GM19324 (cell line): Measurements from ENCODE around the gene JPH2.

ENCODE experiments used
- ATAC-seq: cut with Tn5 transposase; IDR thresholded peaks from one replicate; pipeline ENCODE4 v1.9.1; 2021; ENCODE audit warnings: mild to moderate bottlenecking, moderate library complexity; ENCODE audit not compliant: unreplicated experiment, low FRiP score

The JPH2 gene

GRCh38 chr20:44188752-44189151, 1.8 kb upstream of the JPH2 start:
- ATAC-seq: no peak

DNA sequence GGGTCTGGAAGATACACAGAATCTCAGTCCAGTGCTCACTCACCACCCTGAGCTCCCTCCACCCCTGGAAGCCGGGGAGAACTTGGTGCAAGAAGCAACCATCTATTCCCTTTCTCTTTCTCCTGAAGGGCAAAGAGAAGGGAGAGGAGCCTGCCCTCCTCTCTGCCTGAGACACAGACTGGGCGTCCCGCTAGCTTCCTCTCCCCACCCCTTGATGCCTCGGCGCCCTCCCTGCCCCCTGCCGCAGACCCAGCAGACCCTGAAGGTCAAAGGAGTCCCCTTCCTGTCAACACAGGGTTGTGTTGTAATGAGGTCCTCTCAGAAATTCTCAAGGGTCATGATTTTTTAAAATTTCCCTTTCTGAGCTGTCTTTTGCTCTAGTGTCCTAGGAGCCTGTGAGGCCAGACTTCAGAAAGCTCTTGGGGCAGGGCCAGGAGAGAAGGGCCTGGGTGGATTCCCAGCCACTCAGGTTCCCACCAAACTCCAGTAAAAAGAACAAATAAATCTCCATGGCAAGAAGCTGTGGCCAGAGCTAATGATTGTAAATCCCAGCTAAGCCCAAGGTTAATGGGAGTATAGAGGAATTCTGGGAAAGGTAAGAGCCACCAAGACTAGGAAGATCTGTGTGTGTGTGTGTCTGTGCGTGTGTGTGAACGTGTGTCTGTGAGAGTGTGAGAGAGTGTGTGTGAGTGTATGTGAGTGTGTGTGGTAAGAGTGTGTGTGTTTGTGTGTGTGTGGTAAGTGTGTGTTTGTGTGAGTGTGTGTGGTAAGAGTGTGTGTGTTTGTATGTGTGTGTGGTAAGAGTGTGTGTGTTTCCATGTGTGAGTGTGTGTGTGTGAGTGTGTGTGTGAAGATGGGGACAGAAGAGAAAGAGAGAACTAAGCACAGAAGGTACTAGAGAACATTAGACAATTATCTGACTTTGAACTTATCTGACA, 1.1 kb upstream of the JPH2 start:
- no peak for ATAC-seq

DNA sequence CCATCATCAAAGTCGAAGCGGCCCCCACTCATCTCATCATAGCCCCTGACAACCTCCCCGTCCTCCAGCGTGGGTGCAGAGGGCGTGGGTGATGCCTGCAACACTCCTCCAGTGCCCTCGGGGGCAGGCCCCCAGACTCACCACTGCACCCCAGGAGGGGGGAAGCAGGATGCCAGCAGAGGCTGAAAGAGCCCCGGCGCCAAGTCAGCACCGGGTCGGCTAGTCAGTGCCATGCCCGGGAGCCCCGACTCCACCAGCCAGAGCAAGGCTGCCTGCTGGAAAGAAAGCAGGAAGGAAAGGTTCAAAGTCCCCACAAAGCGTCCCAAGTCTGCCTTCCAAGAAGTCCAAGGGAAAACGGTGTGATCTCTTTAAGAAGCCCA, 324 bp downstream of the JPH2 start:
- ATAC-seq: no peak

DNA sequence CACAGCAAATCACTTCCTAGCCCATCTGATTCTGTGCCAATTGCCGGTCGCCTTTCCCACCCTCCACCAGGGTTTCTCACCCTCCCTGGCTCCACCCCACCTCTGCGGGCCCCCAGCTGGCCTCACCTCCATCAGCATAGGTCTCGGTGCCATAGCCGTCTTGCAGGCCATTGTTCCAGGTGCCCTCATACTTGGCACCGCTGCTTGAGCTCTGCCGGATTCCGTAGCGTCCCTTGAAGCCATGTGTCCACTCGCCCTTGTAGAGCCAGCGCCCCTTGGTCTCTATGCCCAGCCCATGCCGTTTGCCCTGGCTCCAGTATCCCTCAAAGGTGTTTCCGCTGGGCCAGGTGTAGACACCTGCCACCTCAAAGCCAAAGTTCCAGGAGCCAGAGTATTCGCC, 787 bp downstream of the JPH2 start:
- ATAC-seq: no peak

DNA sequence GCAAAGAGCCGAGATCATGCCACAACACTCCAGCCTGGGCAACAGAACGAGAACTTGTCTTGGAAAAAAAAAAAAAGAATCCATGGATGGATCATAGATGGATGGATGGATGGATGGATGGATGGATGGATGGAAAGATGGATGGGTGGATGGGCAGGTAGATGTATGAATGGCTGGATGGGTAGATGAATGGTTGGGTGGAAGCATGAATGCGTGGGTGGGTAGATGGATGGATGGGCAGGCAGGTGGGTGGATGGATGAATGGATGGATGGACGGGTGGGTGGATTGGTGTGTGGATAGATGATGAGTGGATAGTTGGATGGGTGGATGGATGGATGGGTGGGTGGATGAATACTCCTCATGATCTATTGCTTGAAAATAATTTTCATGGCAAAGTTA, 1.4 kb downstream of the JPH2 start:
- ATAC-seq: no peak

GRCh38 chr20:44183282-44183681, 3.7 kb downstream of the JPH2 start:
- ATAC-seq: no peak

- no peak for ATAC-seq
Observed at GRCh38 chr20:44182863-44183262, 4.1 kb downstream of the JPH2 start.

DNA sequence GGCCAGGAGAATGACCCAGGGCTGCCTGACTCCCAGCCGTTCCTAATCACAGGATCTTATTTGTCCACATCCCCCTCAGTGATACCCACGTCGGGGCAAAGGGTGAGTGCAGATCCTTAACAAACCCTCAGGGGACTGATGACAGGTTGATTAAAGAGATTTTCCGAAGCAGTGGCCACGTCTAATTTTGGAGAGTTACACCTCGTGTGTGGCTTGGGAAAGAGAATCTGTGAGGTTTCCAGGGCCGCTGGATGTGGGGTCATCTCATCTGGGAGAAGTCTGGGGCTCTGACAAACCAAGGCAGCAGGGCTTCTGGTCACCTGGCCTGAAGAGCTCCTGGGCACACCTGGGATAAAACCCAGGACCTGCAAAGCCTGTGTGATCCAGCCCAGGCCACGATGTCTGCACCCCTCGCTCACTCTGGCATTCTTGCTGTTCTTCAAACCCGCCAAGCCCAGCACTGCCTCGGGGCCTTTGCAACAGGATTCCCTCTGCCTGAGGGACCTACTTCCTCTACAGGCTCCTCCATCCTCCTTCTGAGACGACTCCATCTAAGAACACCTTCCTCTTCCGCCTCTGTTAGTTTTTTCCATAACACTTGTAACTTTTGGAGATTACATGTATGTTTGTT, 4.7 kb downstream of the JPH2 start:
- no peak for ATAC-seq

- ATAC-seq: no peak
Observed at GRCh38 chr20:44181611-44182010, 5.4 kb downstream of the JPH2 start.

DNA sequence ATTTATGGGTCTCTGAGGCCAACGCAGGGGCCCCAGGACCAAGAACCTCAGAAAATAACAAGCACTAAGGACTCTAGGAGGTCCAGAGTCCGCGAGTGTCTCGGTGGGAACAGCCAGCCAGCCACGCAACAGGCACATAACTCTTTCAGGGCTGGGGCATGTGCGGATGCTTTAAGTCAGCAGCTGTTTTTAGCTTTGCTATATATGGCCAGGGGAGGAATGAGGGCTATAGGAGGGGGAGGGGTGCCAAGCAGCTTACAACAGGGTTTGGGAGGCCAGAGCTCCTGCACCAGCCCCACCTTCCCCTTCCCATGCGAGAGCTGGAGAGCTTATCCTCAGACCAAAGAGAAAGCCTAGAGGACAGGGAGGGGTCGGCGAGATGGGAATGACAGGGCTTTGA, 6.2 kb downstream of the JPH2 start:
- ATAC-seq: no peak

DNA sequence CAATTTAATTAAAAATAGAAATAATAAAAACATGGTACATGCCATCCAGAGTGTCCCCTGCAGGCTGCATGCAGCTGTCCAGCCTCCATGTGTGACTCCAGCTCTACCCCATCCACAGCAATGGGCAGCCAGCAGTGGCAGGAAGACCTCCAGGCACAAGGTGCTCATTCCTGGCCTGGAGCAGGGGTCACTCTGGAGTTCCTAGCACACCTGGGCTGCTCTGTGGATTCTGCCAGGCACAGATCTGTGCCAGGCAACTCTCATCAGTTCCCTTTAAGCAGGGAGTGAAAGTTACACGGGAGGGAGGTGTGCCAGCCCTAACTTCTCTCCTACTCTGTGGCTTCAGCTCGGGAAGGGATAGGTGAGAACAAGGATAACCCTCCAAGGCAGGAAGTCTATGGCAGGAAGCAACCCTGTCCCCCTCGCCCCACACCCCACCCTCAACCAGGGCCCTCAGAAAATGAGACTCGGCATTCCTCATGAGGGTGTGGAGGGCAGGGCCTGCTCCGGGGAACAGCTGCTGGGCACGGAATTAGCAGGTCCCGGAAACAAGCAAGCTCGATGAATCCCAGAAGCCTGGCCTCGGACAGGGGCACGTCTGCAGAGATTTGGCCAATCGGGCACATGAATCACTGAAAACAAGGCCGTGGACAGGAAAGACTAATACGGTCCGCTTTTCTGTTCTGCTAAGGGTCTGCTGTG, 10.0 kb downstream of the JPH2 start:
- ATAC-seq: no peak

GRCh38 chr20:44174996-44175765, 11.8 kb downstream of the JPH2 start:
- ATAC-seq: no peak

DNA sequence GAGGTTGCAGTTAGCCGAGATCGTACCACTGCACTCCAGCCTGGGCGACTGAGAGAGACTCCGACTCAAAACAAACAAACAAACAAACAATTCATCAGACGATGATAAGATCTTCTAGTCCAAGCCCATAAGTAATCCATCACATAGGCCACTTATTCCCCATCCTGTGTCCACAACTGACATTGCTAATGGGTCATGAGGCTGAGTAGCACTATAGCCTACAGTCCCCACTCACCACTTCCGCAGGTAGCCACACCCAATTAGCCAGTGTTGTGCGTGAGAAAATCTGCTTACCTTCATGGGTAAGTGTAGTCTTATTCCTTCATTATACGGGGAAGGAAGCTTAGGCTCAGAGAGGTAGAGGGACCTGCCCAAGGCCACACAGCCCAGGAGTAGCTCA, 13.1 kb downstream of the JPH2 start:
- no peak for ATAC-seq

- ATAC-seq: no peak
Observed at GRCh38 chr20:44173116-44173515, 13.9 kb downstream of the JPH2 start.

GRCh38 chr20:44172572-44172950, 14.4 kb downstream of the JPH2 start:
- ATAC-seq: no peak

GRCh38 chr20:44171775-44172571, 15.0 kb downstream of the JPH2 start:
- no peak for ATAC-seq

DNA sequence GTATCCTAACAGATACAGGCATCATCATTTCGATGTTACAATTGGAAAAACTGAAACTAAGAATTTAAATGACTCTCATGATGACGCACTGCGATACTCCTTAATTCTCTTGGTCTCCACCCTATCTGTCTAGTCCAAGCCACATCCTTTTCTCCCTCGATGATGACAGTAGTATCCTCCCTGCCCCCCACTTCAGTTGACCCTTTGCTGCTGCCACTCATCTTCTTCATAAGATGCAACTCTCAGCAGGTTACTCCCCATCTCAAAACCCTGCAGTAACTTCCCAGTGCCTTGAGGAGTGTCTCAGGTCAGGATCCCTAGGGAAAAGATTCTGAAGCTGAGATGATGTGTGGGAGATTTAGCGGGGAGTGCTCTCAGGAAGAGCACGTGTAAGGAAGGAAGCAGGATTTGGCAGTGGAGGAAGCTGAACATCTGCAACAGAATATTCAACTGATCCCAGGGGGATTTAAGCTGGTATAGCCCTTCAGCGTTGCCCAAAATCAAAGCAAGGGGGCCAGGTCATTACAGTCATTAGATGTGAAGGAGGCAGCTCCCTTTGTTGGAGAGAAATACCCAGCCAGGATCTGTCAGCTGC, 16.1 kb downstream of the JPH2 start:
- no peak for ATAC-seq

GRCh38 chr20:44167736-44168135, 19.3 kb downstream of the JPH2 start:
- ATAC-seq: no peak

DNA sequence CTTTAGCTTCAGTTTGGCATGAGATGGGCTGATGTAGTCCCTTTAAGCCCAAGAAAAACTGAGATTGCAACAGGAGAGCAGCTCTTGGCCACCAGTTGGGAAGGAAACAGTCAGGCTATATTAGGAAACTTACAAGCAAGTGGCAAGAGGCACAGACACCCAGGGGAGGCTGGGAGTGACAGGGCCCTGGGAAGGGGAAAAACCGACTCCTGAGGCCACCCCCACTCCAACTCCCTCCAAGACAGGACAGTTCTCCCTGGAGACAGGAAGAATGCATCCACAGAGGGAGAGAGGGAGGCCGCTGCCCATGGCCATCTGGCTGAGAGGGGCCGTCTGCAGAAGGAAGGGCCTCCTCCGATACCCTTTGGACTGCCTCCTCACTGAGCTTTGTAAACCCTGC, 20.5 kb downstream of the JPH2 start:
- no peak for ATAC-seq

- ATAC-seq: no peak
Observed at GRCh38 chr20:44166008-44166407, 21.0 kb downstream of the JPH2 start.
